Large intestine (tissue), 3 donors: Measurements from ENCODE around the gene VWCE. TPM values are rescaled to one million over a fixed set of nuclear protein-coding genes. Genes with fewer than 3 reads are reported as not detected.

Source experiments
- DNase-seq, 2 donors: peaks; one replicate each; pipeline versions ENCODE4 v3.0.0 to v3.0.0-alpha.2; 2013
- H3K27ac ChIP-seq: one replicate; pipeline ENCODE4 v1.5.1; 2013; ENCODE audit warnings: low read length
- H3K27me3 ChIP-seq: 2 replicates; pipeline ENCODE4 v1.6.1; 2013; ENCODE audit warnings: low read length; ENCODE audit not compliant: control insufficient read depth, insufficient read depth
- H3K36me3 ChIP-seq: 2 replicates; pipeline ENCODE4 v1.6.1; 2013; ENCODE audit warnings: low read length; ENCODE audit not compliant: control insufficient read depth, insufficient read depth
- H3K4me1 ChIP-seq: one replicate; pipeline ENCODE4 v1.6.1; 2013; ENCODE audit warnings: low read length; ENCODE audit not compliant: control insufficient read depth, insufficient read depth
- H3K4me3 ChIP-seq: one replicate; pipeline ENCODE4 v1.5.1; 2013; ENCODE audit warnings: low read length
- H3K9me3 ChIP-seq: one replicate; pipeline ENCODE4 v1.6.1; 2013; ENCODE audit warnings: mild to moderate bottlenecking, low read depth, low read length, moderate library complexity; ENCODE audit not compliant: control insufficient read depth
- WGBS: methylation state at CpG from one replicate; pipeline ENCODE4 v1.1.5; 2013; ENCODE audit warnings: low lambda C conversion rate; ENCODE audit not compliant: insufficient coverage; 5-methylcytosine and 5-hydroxymethylcytosine counted together
- polyA plus RNA-seq: library from polyadenylated mRNA; unstranded; fragments of 120-200 nt; gene quantifications from one replicate; pipeline ENCODE4 v1.2.1, GENCODE V29; 2013

VWCE gene
- polyA plus RNA-seq, 1 donor, result 5.1 TPM

GRCh38 chr11:61336171-61336935, 41.2 kb upstream of the VWCE start:
- Histone ChIP-seq H3K36me3 (peaks cover 35% of the 10 kb centered on the region), H3K4me3 (no peak overlapping the region), H3K27ac (peak overlapping the region; percentile 33), H3K9me3 (peaks cover 3% of the 10 kb centered on the region), H3K27me3 (no peaks in the 10 kb centered on the region), H3K4me1 (peaks cover 36% of the 10 kb centered on the region)
- no CpG with 5 or more reads among the region's 8 CpGs for WGBS
- DNase-seq, result peak; percentile 81 to 85

DNA sequence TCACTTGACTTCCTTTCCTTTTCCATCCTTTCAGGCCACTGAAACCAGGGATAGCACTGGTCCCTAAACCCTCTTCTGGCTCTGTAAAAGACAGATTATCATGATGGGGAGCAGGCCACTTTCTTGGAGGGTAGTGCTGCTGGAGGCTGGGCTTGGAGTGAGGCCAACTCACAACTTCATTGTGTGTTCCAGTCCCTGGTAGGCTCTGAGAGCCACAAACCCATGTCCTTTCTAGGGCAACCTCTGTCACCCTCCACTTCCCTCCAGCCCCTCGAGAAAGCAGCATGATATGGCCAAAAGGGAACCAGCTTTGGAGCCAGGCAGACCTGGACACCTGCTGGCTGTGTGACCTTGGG, 40.2 kb upstream of the VWCE start:
- H3K9me3 ChIP-seq, result peaks cover 3% of the 10 kb centered on the region
- no CpG with 5 or more reads among the region's 1 CpG for WGBS
- DNase-seq, result no peak
- peak overlapping the region; percentile 92 for H3K4me3 ChIP-seq
- peak overlapping the region; percentile 96 for H3K27ac ChIP-seq
- H3K4me1 ChIP-seq, result peaks cover 38% of the 10 kb centered on the region
- H3K36me3 ChIP-seq, result peaks cover 29% of the 10 kb centered on the region
- no peaks in the 10 kb centered on the region for H3K27me3 ChIP-seq

DNA sequence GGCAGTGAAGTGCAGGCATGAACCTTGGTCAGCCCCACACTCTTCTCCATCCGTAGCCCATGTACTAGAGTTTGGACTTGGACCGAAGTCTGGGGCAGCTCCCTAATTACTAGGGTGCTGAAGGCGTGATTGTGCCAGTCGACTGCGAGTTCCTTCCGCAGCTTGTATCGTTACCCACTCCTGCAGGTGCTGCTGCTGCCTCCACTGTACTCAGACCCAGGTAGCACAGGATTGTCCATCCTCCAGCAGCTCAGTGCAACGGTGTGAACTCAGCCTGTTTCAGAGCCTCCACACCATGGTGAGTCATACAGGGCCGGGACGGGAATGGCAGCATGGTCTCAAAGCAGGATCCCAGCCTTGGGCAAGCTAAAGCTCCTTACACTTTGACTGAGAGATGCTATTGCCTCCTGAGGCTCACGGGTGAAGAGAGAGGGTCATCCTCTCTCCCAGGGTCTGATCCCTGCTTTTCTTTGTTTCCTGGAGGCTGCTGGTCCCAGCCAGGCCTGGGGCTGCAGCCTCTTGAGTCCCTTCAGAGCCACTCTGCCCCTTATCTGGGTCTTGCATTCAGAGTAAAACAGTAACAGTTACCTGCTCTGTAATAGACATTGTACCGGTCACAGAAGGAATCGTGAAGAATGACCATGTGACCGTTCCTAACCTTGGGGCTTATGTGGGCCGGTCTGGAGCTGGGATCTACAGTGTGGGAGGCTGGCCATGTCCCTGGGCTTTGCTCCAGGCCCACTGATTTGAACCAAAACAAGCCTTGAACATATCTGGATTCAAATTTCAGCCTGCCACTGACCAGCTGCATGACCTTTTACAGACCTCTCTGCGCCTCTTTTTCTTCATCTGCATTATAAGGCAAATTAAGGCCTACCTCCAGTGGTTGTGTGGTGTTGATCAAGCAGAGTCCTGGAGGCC, 39.6 kb upstream of the VWCE start:
- peaks cover 34% of the 10 kb centered on the region for H3K36me3 ChIP-seq
- H3K27me3 ChIP-seq, result no peaks in the 10 kb centered on the region
- WGBS, result no CpG with 5 or more reads among the region's 16 CpGs
- peak overlapping the region; percentile 96 for H3K27ac ChIP-seq
- DNase-seq, result peak; percentile 64 to 90
- H3K4me1 ChIP-seq, result peaks cover 38% of the 10 kb centered on the region
- H3K4me3 ChIP-seq, result peak overlapping the region; percentile 92
- H3K9me3 ChIP-seq, result peaks cover 3% of the 10 kb centered on the region

- H3K27me3 ChIP-seq, result no peaks in the 10 kb centered on the region
- peaks cover 38% of the 10 kb centered on the region for H3K4me1 ChIP-seq
- WGBS, result no CpG with 5 or more reads among the region's 19 CpGs
- H3K4me3 ChIP-seq, result peak overlapping the region; percentile 92
- H3K36me3 ChIP-seq, result peaks cover 33% of the 10 kb centered on the region
- peak overlapping the region; percentile 96 for H3K27ac ChIP-seq
- H3K9me3 ChIP-seq, result peaks cover 3% of the 10 kb centered on the region
- DNase-seq, result no peak
Measured at GRCh38 chr11:61333550-61334433, 38.7 kb upstream of the VWCE start.

DNA sequence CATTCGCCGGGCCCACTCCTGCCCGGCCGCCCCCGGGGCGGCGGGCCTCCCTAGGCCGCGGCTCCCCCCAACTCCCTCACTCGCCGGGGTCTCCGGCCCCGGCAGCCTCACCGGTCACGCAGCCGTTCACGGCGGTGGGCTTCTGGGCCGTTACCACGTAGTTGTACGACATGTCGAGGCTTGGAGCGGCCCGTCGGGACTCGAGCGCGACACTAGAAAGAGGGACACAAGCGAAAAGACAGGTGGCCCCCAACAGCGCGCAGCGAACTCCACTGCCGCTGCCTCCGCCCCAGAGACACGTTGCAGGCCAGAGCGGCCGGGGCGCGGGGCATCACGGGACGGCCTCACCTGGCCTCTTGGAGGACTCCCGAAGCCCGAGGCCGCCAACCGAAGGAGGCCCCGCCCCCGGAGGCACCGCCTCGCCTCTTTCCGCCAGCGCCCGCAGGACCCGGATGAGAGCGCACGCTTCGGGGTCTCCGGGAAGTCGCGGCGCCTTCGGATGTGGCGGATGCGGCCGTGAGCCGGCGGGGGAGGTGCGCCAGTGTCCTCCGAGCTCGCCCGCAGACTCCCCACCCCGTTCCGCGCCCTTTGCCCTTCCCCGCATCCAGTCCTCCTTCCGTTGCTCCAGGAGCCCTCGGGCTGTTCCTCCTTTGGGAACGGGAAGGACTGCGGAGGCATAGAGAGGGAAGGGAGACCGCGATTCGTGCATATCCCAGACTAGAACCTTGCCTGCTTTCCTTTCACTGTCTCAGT, 37.9 kb upstream of the VWCE start, which contains the start of the genes DDB1 and TKFC:
Gene DDB1 (minus strand): TSS at position 309 of the 753 bp plus-strand sequence. CDS start 137 bp downstream, at position 172.
Gene TKFC (plus strand): TSS at position 432 of the 753 bp plus-strand sequence. CDS start 1,501 bp downstream, outside the sequence.
- DNase-seq, result peak; percentile 94 to 97
- no peaks in the 10 kb centered on the region for H3K27me3 ChIP-seq
- peaks cover 2% of the 10 kb centered on the region for H3K9me3 ChIP-seq
- H3K27ac ChIP-seq, result peak within 1 kb of the TSS; percentile 96
- H3K36me3 ChIP-seq, result peaks cover 30% of the 10 kb centered on the region
- H3K4me1 ChIP-seq, result peaks cover 38% of the 10 kb centered on the region
- no CpG with 5 or more reads among the region's 81 CpGs for WGBS
- H3K4me3 ChIP-seq, result peak within 1 kb of the TSS; percentile 92

DNA sequence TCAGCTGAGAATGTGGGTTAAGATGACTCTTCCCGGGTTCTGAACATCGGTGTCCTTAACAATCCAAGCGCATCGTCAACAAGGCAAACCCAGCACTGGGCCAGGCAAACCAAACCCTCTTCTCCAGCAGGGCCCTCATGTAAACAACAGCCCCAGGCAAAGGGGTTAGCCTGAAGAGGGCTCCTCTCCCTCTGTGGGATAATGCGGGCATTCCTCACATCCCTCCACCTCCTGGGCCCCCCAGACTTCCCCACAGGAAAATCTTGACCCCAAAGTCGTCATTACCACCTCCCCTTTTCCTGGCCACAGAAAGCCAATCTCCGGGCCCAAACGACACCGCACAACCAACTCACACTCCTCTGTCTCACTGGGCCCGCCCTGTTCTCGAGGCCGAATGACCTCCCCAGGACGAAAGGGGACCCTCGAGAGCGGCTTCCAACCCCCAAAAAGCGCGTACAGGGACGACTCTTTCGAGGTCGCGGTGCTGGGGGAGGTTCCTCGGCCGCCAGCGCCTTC, 37.2 kb upstream of the VWCE start:
- DNase-seq, result peak in 1 of 2 donors; percentile 33
- peaks cover 32% of the 10 kb centered on the region for H3K36me3 ChIP-seq
- H3K27me3 ChIP-seq, result no peaks in the 10 kb centered on the region
- H3K9me3 ChIP-seq, result no peaks in the 10 kb centered on the region
- peaks cover 38% of the 10 kb centered on the region for H3K4me1 ChIP-seq
- WGBS, result no CpG with 5 or more reads among the region's 24 CpGs
- peak overlapping the region; percentile 92 for H3K4me3 ChIP-seq
- H3K27ac ChIP-seq, result peak overlapping the region; percentile 96

DNA sequence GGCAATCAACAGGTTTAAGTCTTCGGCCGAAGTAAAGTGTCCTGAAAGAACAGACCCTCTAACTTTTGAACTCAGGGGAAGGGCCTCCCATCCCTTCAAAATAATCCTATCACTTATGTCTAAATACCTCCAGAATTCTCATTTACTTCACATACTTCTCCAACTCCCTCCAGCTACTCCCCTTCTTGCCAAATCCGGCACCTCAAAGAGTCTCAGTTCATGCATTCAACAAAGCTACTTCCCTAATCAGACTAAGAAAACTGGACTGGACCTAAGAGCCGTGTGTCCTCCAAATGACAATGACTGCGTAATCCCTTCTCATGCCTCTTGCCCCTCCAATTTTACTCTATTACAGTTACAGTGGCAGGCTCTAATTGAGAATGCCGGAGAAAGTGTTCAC, 36.5 kb upstream of the VWCE start:
- H3K36me3 ChIP-seq, result peaks cover 34% of the 10 kb centered on the region
- no peak overlapping the region for H3K27ac ChIP-seq

DNA sequence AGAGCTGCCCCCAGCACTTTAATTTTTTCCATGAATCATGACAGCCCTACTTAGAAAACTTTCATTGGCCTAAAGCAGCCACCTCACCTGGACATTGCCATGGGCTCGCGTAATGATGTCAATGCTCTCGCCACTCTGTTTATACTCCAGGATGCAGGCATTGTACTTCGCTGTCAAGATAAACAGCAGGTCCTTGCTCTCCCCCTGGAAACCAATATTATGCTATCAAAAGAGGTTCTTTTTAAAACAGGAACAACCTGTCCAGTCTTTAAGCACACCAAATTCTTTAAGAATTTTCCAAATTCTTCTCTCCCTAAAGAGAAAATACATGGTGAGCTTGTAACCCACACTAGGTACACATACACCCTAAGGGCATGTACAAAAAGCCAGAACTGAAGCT, 34.8 kb upstream of the VWCE start:
- H3K4me3 ChIP-seq, result no peak overlapping the region
- DNase-seq, result no peak
- H3K4me1 ChIP-seq, result peaks cover 23% of the 10 kb centered on the region
- no peak overlapping the region for H3K27ac ChIP-seq
- peaks cover 51% of the 10 kb centered on the region for H3K36me3 ChIP-seq
- no peaks in the 10 kb centered on the region for H3K9me3 ChIP-seq
- 90% methylated on average over 2 of the region's 4 CpGs for WGBS
- H3K27me3 ChIP-seq, result no peaks in the 10 kb centered on the region

More for the DNA sequence above, 36.5 kb upstream of the VWCE start:
- Histone ChIP-seq H3K9me3 (no peaks in the 10 kb centered on the region), H3K27me3 (no peaks in the 10 kb centered on the region), H3K4me3 (peak overlapping the region; percentile 92), H3K4me1 (peaks cover 34% of the 10 kb centered on the region)
- DNase-seq, result no peak
- 80% methylated on average over 2 of the region's 6 CpGs for WGBS

DNA sequence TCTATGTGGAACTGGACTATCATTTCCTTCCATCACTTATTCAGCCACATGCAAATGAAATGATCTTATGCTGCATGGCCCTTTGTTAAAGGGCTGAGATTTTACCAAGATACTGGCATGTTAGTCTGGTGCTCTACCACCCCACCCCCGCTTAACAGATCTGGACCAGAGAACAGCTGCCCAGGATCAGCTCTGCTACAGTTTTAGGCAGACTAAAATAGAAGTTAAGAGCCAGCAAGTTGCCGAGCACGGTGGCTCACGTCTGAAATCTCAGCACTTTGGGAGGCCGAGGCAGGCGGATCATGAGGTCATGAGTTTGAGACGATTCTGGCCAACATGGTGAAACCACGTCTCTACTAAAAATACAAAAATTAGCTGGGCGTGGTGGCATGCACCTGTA, 33.2 kb upstream of the VWCE start:
- Histone ChIP-seq H3K36me3 (peaks cover 63% of the 10 kb centered on the region), H3K4me3 (no peak overlapping the region), H3K27me3 (no peaks in the 10 kb centered on the region), H3K4me1 (peaks cover 9% of the 10 kb centered on the region), H3K27ac (no peak overlapping the region), H3K9me3 (no peaks in the 10 kb centered on the region)
- no peak for DNase-seq
- WGBS, result no CpG with 5 or more reads among the region's 9 CpGs
